Measurements from ENCODE around the gene LIMK2.
"Not testable (repeated sequence)": the region's sequence is repeated elsewhere in the genome, so short reads cannot be mapped to it uniquely, and the experiment has no call there.

Gene LIMK2

GRCh38 chr22:31211862-31212730 is at the start of gene LIMK2:
Gene LIMK2 (plus strand): TSS chr22:31212298. CDS start chr22:31212409, 111 bp downstream.
- peak; percentile 82 to 94 for DNase-seq

GRCh38 chr22:31170971-31171370 is 41.1 kb upstream of the LIMK2 start:
- no peak for DNase-seq

GRCh38 chr22:31171734-31172133 is 40.4 kb upstream of the LIMK2 start:
- not testable (repeated sequence) for DNase-seq

GRCh38 chr22:31173386-31174145 is 38.5 kb upstream of the LIMK2 start:
- DNase-seq: no peak

- DNase-seq: no peak
Observed at GRCh38 chr22:31176923-31177322, 35.2 kb upstream of the LIMK2 start.

- DNase-seq: peak; percentile 15 to 58
Observed at GRCh38 chr22:31177420-31178162, 34.5 kb upstream of the LIMK2 start.

GRCh38 chr22:31178859-31179258 is 33.2 kb upstream of the LIMK2 start:
- no peak for DNase-seq

GRCh38 chr22:31179345-31179744 is 32.8 kb upstream of the LIMK2 start:
- DNase-seq: peak; percentile 37 to 69

GRCh38 chr22:31184015-31184414 is 28.1 kb upstream of the LIMK2 start:
- DNase-seq: no peak

- DNase-seq: no peak
Observed at GRCh38 chr22:31185056-31185455, 27.0 kb upstream of the LIMK2 start.

GRCh38 chr22:31187627-31188026 is 24.5 kb upstream of the LIMK2 start:
- no peak for DNase-seq

- no peak for DNase-seq
Observed at GRCh38 chr22:31192513-31192912, 19.6 kb upstream of the LIMK2 start.

GRCh38 chr22:31193092-31193491 is 19.0 kb upstream of the LIMK2 start:
- DNase-seq: no peak

- not testable (repeated sequence) for DNase-seq
Observed at GRCh38 chr22:31194681-31195080, 17.4 kb upstream of the LIMK2 start.

- no peak for DNase-seq
Observed at GRCh38 chr22:31199187-31199586, 12.9 kb upstream of the LIMK2 start.

GRCh38 chr22:31204352-31204984 is 7.6 kb upstream of the LIMK2 start:
- not testable (repeated sequence) for DNase-seq

GRCh38 chr22:31205059-31205458 is 7.0 kb upstream of the LIMK2 start:
- DNase-seq: not testable (repeated sequence)

GRCh38 chr22:31206460-31206859 is 5.6 kb upstream of the LIMK2 start:
- peak in 1 of 2 experiments; percentile 34 for DNase-seq

GRCh38 chr22:31206896-31207687 is 5.0 kb upstream of the LIMK2 start:
- DNase-seq: peak in 1 of 2 experiments; percentile 28

- no peak for DNase-seq
Observed at GRCh38 chr22:31210556-31211421, 1.3 kb upstream of the LIMK2 start.

- no peak for DNase-seq
Observed at GRCh38 chr22:31211482-31211861, 626 bp upstream of the LIMK2 start.
